GM12878 (cell line): ENCODE data around the gene IP6K3. TPM values are rescaled to one million over a fixed set of nuclear protein-coding genes. Genes with fewer than 3 reads are reported as not detected.

Source experiments
- ATAC-seq: fragments of 200-7000 bp; cut with Tn5 transposase; 3 replicates; pipeline ENCODE4 v1.9.1; 2020; ENCODE audit warnings: mild to moderate bottlenecking, moderate library complexity
- BruUV-seq: library from RNA; stranded (reverse); fragments of 400-500 nt; replicated peaks from 2 replicates; lab custom pipeline; 2021; lab: Mats Ljungman, UMichigan
- CTCF ChIA-PET: fragments of 300-600 bp; sonication (Branson Sonifier 250); formaldehyde crosslinking; extraction: SDS; loops from one replicate; lab custom pipeline; 2021; ENCODE audit warnings: inconsistent platforms; lab: Yijun Ruan, JAX
- POLR2A ChIA-PET: fragments of 350-600 bp; formaldehyde crosslinking; extraction: SDS; loops from one replicate; lab custom pipeline; 2021; ENCODE audit warnings: inconsistent platforms; lab: Charles Lee
- RAD21 ChIA-PET: fragments of 300-600 bp; sonication (Branson Sonifier 250); formaldehyde crosslinking; loops from one replicate; lab custom pipeline; 2023; ENCODE audit warnings: antibody characterized with exemption; ENCODE audit not compliant: unreplicated experiment; lab: Charles Lee
- SMC1A ChIA-PET: fragments of 300-600 bp; sonication (Branson Sonifier 250); formaldehyde crosslinking; loops from one replicate; lab custom pipeline; 2023; ENCODE audit not compliant: unreplicated experiment, uncharacterized antibody; lab: Charles Lee
- DNase-seq: peaks from one replicate; pipeline ENCODE4 v3.0.0-alpha.2; 2011; ENCODE audit warnings: low read depth, low spot score
- FAIRE-seq: peaks from 3 replicates; lab custom pipeline; 2011; peaks lifted over from hg19 to GRCh38; lab: Jason Lieb, UNC
- H2AFZ ChIP-seq: 2 replicates; pipeline ENCODE4 v1.6.0; 2011; ENCODE audit warnings: low read depth, low read length, control low read depth; ENCODE audit not compliant: control insufficient read depth
- H3K27ac ChIP-seq: 2 replicates; pipeline ENCODE4 v1.5.1; 2011; ENCODE audit warnings: control low read depth; ENCODE audit not compliant: control insufficient read depth, insufficient read depth
- H3K27me3 ChIP-seq, 2 experiments: replicated peaks in 1 of 2; 2 replicates each; pipeline versions ENCODE4 v1.6.0 to v1.6.1; 2011; ENCODE audit warnings: low read length in 1 of 2; ENCODE audit not compliant: control insufficient read depth in 2 of 2, insufficient read depth in 2 of 2
- H3K36me3 ChIP-seq, 2 experiments: 2 replicates each; pipeline ENCODE4 v1.5.1; 2011; ENCODE audit warnings: low read length in 1 of 2; ENCODE audit not compliant: control insufficient read depth in 2 of 2, insufficient read depth in 2 of 2
- H3K4me1 ChIP-seq: 2 replicates; pipeline ENCODE4 v1.6.1; 2011; ENCODE audit warnings: mild to moderate bottlenecking, low read length, moderate library complexity, mixed read lengths; ENCODE audit not compliant: control insufficient read depth, insufficient read depth
- H3K4me2 ChIP-seq: 2 replicates; pipeline ENCODE4 v1.6.0; 2011; ENCODE audit warnings: control low read depth; ENCODE audit not compliant: control insufficient read depth, insufficient read depth
- H3K4me3 ChIP-seq: fragments of 200-600 bp; sonication (generic); 2 replicates; pipeline ENCODE4 v1.5.1; 2016
- H3K79me2 ChIP-seq: 2 replicates; pipeline ENCODE4 v1.6.0; 2011; ENCODE audit warnings: low read length; ENCODE audit not compliant: control insufficient read depth, insufficient read depth
- H3K9ac ChIP-seq: 2 replicates; pipeline ENCODE4 v1.8.0; 2011; ENCODE audit warnings: low read length, control low read depth, mixed read lengths; ENCODE audit not compliant: control insufficient read depth, insufficient read depth
- H3K9me3 ChIP-seq: replicated peaks from 3 replicates; pipeline ENCODE4 v1.5.1; 2011; ENCODE audit warnings: mild to moderate bottlenecking, low read length; ENCODE audit not compliant: control insufficient read depth, insufficient read depth
- H4K20me1 ChIP-seq: 2 replicates; pipeline ENCODE4 v1.6.0; 2011; ENCODE audit not compliant: control insufficient read depth, insufficient read depth
- ASH2L ChIP-seq: fragments of 300-600, 200-600 bp; sonication (generic); IDR thresholded peaks from 2 replicates; pipeline ENCODE4 v1.6.1; 2017; ENCODE audit warnings: low read depth, mild to moderate bottlenecking, borderline replicate concordance
- CBX3 ChIP-seq: fragments of 200-600 bp; sonication (generic); IDR thresholded peaks from 2 replicates; pipeline ENCODE4 v1.6.1; 2016; ENCODE audit warnings: low read depth, borderline replicate concordance
- ESRRA ChIP-seq: IDR thresholded peaks from 2 replicates; pipeline ENCODE4 v1.6.1; 2012; ENCODE audit warnings: mild to moderate bottlenecking, low read length, improper control_type of control experiment
- ETV6 ChIP-seq, 2 experiments: fragments of 450-650 bp in 1 of 2; IDR thresholded peaks in 1 of 2; conservative IDR thresholded peaks in 1 of 2; 2 replicates each; pipeline ENCODE4 v1.6.1; 2014; ENCODE audit warnings: antibody characterized with exemption in 1 of 2, borderline replicate concordance in 1 of 2, low read depth in 1 of 2, mild to moderate bottlenecking in 1 of 2, moderate library complexity in 1 of 2
- GABPA ChIP-seq: IDR thresholded peaks from 2 replicates; pipeline ENCODE4 v1.6.1; 2014; ENCODE audit warnings: antibody characterized with exemption, low read depth, mild to moderate bottlenecking, inconsistent platforms
- JUND ChIP-seq: IDR thresholded peaks from 2 replicates; pipeline ENCODE4 v1.6.1; 2012; ENCODE audit warnings: low read depth, mild to moderate bottlenecking, low read length, improper control_type of control experiment, moderate library complexity
- MLLT1 ChIP-seq: fragments of 450-650 bp; IDR thresholded peaks from 2 replicates; pipeline ENCODE4 v1.6.1; 2016; ENCODE audit warnings: mild to moderate bottlenecking
- MYB ChIP-seq: fragments of 150-350 bp; IDR thresholded peaks from 2 replicates; pipeline ENCODE4 v1.6.1; 2014; ENCODE audit warnings: mild to moderate bottlenecking, low read depth, low read length, borderline replicate concordance
- PBX3 ChIP-seq: IDR thresholded peaks from 2 replicates; pipeline ENCODE4 v1.6.1; 2011; ENCODE audit warnings: mild to moderate bottlenecking, low read depth, low read length, moderate library complexity; ENCODE audit not compliant: insufficient replicate concordance
- POU2F2 ChIP-seq: IDR thresholded peaks from 3 replicates; pipeline ENCODE4 v1.6.1; 2011; ENCODE audit warnings: low read depth, mild to moderate bottlenecking, low read length, borderline replicate concordance
- RCOR1 ChIP-seq: conservative IDR thresholded peaks from 2 replicates; pipeline ENCODE4 v1.6.1; 2012; ENCODE audit warnings: low read depth, low read length, improper control_type of control experiment
- RUNX3 ChIP-seq: IDR thresholded peaks from 2 replicates; pipeline ENCODE4 v1.6.1; 2012; ENCODE audit warnings: low read length, inconsistent platforms
- SUZ12 ChIP-seq: fragments of 200-600 bp; sonication (generic); IDR thresholded peaks from one replicate; pipeline ENCODE4 v1.6.1; 2018; ENCODE audit warnings: antibody characterized with exemption, mild to moderate bottlenecking; ENCODE audit not compliant: unreplicated experiment
- ZNF274 ChIP-seq: IDR thresholded peaks from one replicate; pipeline ENCODE4 v1.8.0; 2011; ENCODE audit not compliant: insufficient read length, insufficient read depth
- ZNF592 ChIP-seq: fragments of 450-650 bp; IDR thresholded peaks from 2 replicates; pipeline ENCODE4 v1.6.1; 2017; ENCODE audit warnings: mild to moderate bottlenecking, moderate library complexity
- ZSCAN29 ChIP-seq: fragments of 450-650 bp; IDR thresholded peaks from 2 replicates; pipeline ENCODE4 v1.6.1; 2017; ENCODE audit warnings: mild to moderate bottlenecking, moderate library complexity
- WGBS: methylation state at CpG from one replicate; pipeline ENCODE4 v1.1.6; 2016; ENCODE audit warnings: low lambda C conversion rate; ENCODE audit not compliant: insufficient replicate concordance, insufficient coverage; ENCODE audit errors: missing lambda C conversion rate; 5-methylcytosine and 5-hydroxymethylcytosine counted together
- in situ Hi-C: fragments of 300-500 bp; cut with MboI; formaldehyde crosslinking; loops from 9 replicates; pipeline ENCODE4 v1.14.3; 2018; ENCODE audit warnings: mixed read lengths
- intact Hi-C: fragments of 100-400 bp; cut with micrococcal nuclease; formaldehyde crosslinking; loops from one replicate; pipeline ENCODE4 v1.14.2; 2022; ENCODE audit not compliant: unreplicated experiment
- polyA plus RNA-seq, 11 experiments: library from polyadenylated mRNA; depleted of rRNA in 4 of 11; unstranded in 6 of 11; stranded (reverse) in 5 of 11; fragments of >200 nt; fragmentation: Nextera tagmentation in 4 of 11; fragmentation: Illumina TruSeq in 1 of 11; extraction: Ambion mirVana in 4 of 11; extraction: Trizol in 1 of 11; gene quantifications; 1 replicate in 1 of 11; 2 replicates in 10 of 11; pipeline versions ENCODE4 v1.2.1 to v1.2.3, GENCODE V29; 2011 to 2016; ENCODE audit warnings: inconsistent platforms in 2 of 11, missing spikeins in 2 of 11, low read depth in 1 of 11
- total RNA-seq, 4 experiments: library from RNA; depleted of rRNA in 3 of 4; stranded (reverse); fragments of >200 nt in 3 of 4; fragmentation: Illumina TruSeq in 1 of 4; extraction: Trizol in 1 of 4; gene quantifications; 2 replicates each; pipeline versions ENCODE4 v1.2.1 to v1.2.3, GENCODE V29; 2013 to 2021

IP6K3 gene
- total and polyA plus RNA-seq, 10 of the 15 experiments (the other 5 are each of a cell fraction or from before 2014, with no cell fraction given): 0.02 to 0.15 (median 0.09) TPM; not detected in 7

GRCh38 chr6:33693186-33694105 is 53.3 kb downstream of the IP6K3 start:
- H3K9me3 ChIP-seq: no peaks in the 10 kb centered on the region
- peaks cover 28 to 45% of the 10 kb centered on the region in 2 experiments for H3K36me3 ChIP-seq
- CTCF ChIA-PET: interaction anchor here (0.7 to 2.4 kb wide), 4 partner anchors 9 to 119 kb away, joined by 3 to 6 read pairs (median 4); no protein-coding TSS in a partner anchor
- H3K27ac ChIP-seq: no peak overlapping the region
- no TSS peak for BruUV-seq
- no peak overlapping the region for H2AFZ ChIP-seq
- SMC1A ChIA-PET: interaction anchor here (1.4 kb wide), 1 partner anchor 17 kb away, joined by 3 read pairs; the partner anchor contains the start of gene UQCC2
- H3K9ac ChIP-seq: no peak overlapping the region
- H3K79me2 ChIP-seq: no peaks in the 10 kb centered on the region
- RAD21 ChIA-PET: interaction anchor here (1.3 kb wide), 1 partner anchor 103 kb away, joined by 3 read pairs; no protein-coding TSS in a partner anchor
- H3K4me3 ChIP-seq: no peak overlapping the region
- no peaks in the 10 kb centered on the region for H3K27me3 ChIP-seq
- intact Hi-C loops: no loop called here
- no peaks in the 10 kb centered on the region for H4K20me1 ChIP-seq
- in situ Hi-C loops: no loop called here
- H3K4me2 ChIP-seq: no peak overlapping the region
- 57% methylated on average over 28 of the region's 28 CpGs for WGBS
- H3K4me1 ChIP-seq: peaks cover 29% of the 10 kb centered on the region
- DNase-seq: no peak
- FAIRE-seq: no peak
- POLR2A ChIA-PET: interaction anchor here (0.6 kb wide), 1 partner anchor 259 kb away, joined by 3 read pairs; no protein-coding TSS in a partner anchor
- ATAC-seq: no peak; the same call in 2 of the 3 replicates
- no peak for TF ChIP-seq ZSCAN29
- TF ChIP-seq ZNF592: no peak
- TF ChIP-seq MYB: no peak
- no peak for TF ChIP-seq MLLT1
- TF ChIP-seq JUND: no peak
- no peak for TF ChIP-seq SUZ12
- no peak for TF ChIP-seq PBX3
- no peak for TF ChIP-seq ETV6 (conservative IDR thresholded peaks at IDR 0.05 in 1 of 2, IDR thresholded peaks at IDR 0.05 in 1 of 2; ENCODE audit: borderline replicate concordance in 1 of 2, low read depth in 1 of 2)
- no peak for TF ChIP-seq CBX3
- TF ChIP-seq ESRRA: no peak
- no peak for TF ChIP-seq ZNF274
- TF ChIP-seq POU2F2: no peak
- no peak for TF ChIP-seq ASH2L
- TF ChIP-seq RCOR1: no peak
- no peak for TF ChIP-seq GABPA
- no peak for TF ChIP-seq RUNX3
